DND-41 (cell line): Measurements from ENCODE around the gene ITM2B.

ENCODE experiments used
- CTCF ChIP-seq: IDR thresholded peaks from 2 replicates; pipeline ENCODE4 v1.5.1; 2012; ENCODE audit warnings: borderline replicate concordance, low read length, moderate library complexity, mild to moderate bottlenecking; ENCODE audit not compliant: poor library complexity, severe bottlenecking; ENCODE audit errors: extremely low read depth
- EZH2 ChIP-seq: IDR thresholded peaks from 3 replicates; pipeline ENCODE4 v1.6.1; 2012; ENCODE audit warnings: borderline replicate concordance, low read depth, mild to moderate bottlenecking, moderate library complexity, low read length, inconsistent platforms; ENCODE audit not compliant: severe bottlenecking

DNA sequence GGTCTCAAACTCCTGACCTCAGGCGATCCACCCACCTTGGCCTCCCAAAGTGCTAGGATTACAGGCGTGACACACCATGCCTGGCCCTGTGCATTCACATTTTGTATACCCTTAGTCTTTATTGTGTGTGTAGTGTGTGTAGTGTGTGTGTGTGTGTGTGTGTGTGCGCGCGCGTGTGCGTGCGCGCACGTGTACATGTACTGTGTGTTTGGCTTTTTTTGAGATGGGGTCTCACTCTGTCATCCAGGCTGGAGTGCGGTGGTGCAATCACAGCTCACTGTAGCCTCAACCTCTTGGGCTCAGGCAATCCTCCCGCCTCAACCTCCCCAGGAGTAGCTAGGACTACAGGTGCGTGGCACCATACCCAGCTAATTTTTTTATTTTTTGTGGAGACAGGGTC, 22.1 kb downstream of the ITM2B start:
- no peak for TF ChIP-seq CTCF
- no peak for TF ChIP-seq EZH2
